GM19397 (cell line): ENCODE data around the gene HYAL3.
"Not testable (repeated sequence)": the region's sequence is repeated elsewhere in the genome, so short reads cannot be mapped to it uniquely, and the experiment has no call there.

ENCODE experiments used
- ATAC-seq: cut with Tn5 transposase; IDR thresholded peaks from one replicate; pipeline ENCODE4 v1.9.1; 2021; ENCODE audit warnings: mild to moderate bottlenecking, moderate library complexity; ENCODE audit not compliant: unreplicated experiment

Gene HYAL3

GRCh38 chr3:50293079-50293801, 6.0 kb downstream of the HYAL3 start:
- ATAC-seq = no peak

GRCh38 chr3:50292159-50293078, 6.8 kb downstream of the HYAL3 start, which contains the start of gene IFRD2:
TSS of gene IFRD2 (minus strand) at chr3:50292429. CDS start at chr3:50292274, 155 bp downstream.
- ATAC-seq = peak; percentile 94

GRCh38 chr3:50290161-50290641, 9.0 kb downstream of the HYAL3 start:
- no peak for ATAC-seq

- ATAC-seq = no peak
Measured at GRCh38 chr3:50289130-50289529, 10.1 kb downstream of the HYAL3 start.

GRCh38 chr3:50288387-50289007, 10.7 kb downstream of the HYAL3 start:
- no peak for ATAC-seq

GRCh38 chr3:50287262-50287661, 11.9 kb downstream of the HYAL3 start:
- ATAC-seq = no peak

- no peak for ATAC-seq
Measured at GRCh38 chr3:50286322-50287227, 12.6 kb downstream of the HYAL3 start.

GRCh38 chr3:50284121-50284520, 15.1 kb downstream of the HYAL3 start:
- not testable (repeated sequence) for ATAC-seq

GRCh38 chr3:50279255-50280016, 19.8 kb downstream of the HYAL3 start:
- no peak for ATAC-seq

- ATAC-seq = no peak
Measured at GRCh38 chr3:50278880-50279224, 20.4 kb downstream of the HYAL3 start, which contains the start of gene LSMEM2. TSS of gene LSMEM2 (plus strand) at chr3:50279087. CDS start at chr3:50279114, 27 bp downstream.

- no peak for ATAC-seq
Measured at GRCh38 chr3:50278123-50278879, 20.9 kb downstream of the HYAL3 start.

GRCh38 chr3:50276762-50277101, 22.5 kb downstream of the HYAL3 start:
- no peak for ATAC-seq

GRCh38 chr3:50275996-50276761, 23.0 kb downstream of the HYAL3 start:
- ATAC-seq = no peak

GRCh38 chr3:50275141-50275995, 23.8 kb downstream of the HYAL3 start:
- ATAC-seq = no peak

GRCh38 chr3:50274371-50275104, 24.7 kb downstream of the HYAL3 start:
- ATAC-seq = no peak

- no peak for ATAC-seq
Measured at GRCh38 chr3:50273689-50274065, 25.5 kb downstream of the HYAL3 start.
